Activated CD8-positive, alpha-beta T cell treated with anti-CD3 and anti-CD28 coated beads for 36 hours (primary cell): ENCODE data around the gene FAM32A. TPM values are rescaled to one million over a fixed set of nuclear protein-coding genes. Genes with fewer than 3 reads are reported as not detected.

Experiments
- ATAC-seq: fragments of 200-7000 bp; cut with Tn5 transposase; one replicate; pipeline ENCODE4 v1.10.0; 2021; ENCODE audit warnings: mild to moderate bottlenecking, moderate library complexity
- CTCF ChIA-PET: fragments of 350-600 bp; sonication (Branson Sonifier 250); formaldehyde crosslinking; loops from one replicate; lab custom pipeline; 2021; ENCODE audit warnings: antibody characterized with exemption; lab: Charles Lee
- POLR2A ChIA-PET: fragments of 350-600 bp; sonication (Branson Sonifier 250); formaldehyde crosslinking; loops from one replicate; lab custom pipeline; 2021; ENCODE audit warnings: antibody characterized with exemption; lab: Charles Lee
- DNase-seq: peaks from one replicate; pipeline ENCODE4 v3.0.0-alpha.2; 2020
- H3K27ac Mint-ChIP-seq: one replicate; pipeline ENCODE4 v1.8.0; 2021; ENCODE audit warnings: mild to moderate bottlenecking, mixed read lengths
- H3K27me3 Mint-ChIP-seq: one replicate; pipeline ENCODE4 v1.8.0; 2021; ENCODE audit warnings: mixed read lengths
- H3K36me3 Mint-ChIP-seq: one replicate; pipeline ENCODE4 v1.8.0; 2021; ENCODE audit warnings: low read depth, mixed read lengths
- H3K4me1 Mint-ChIP-seq: one replicate; pipeline ENCODE4 v1.8.0; 2021; ENCODE audit warnings: low read depth, mixed read lengths
- H3K4me3 Mint-ChIP-seq: one replicate; pipeline ENCODE4 v1.8.0; 2021; ENCODE audit warnings: mild to moderate bottlenecking, moderate library complexity, mixed read lengths
- H3K9me3 Mint-ChIP-seq: one replicate; pipeline ENCODE4 v1.8.0; 2021; ENCODE audit warnings: mixed read lengths
- intact Hi-C: fragments of 100-400 bp; cut with micrococcal nuclease; formaldehyde crosslinking; loops from one replicate; pipeline ENCODE4 v1.10.0; 2022
- total RNA-seq, 2 experiments: library from RNA; stranded (reverse); gene quantifications; one replicate each; pipeline ENCODE4 v1.2.3, GENCODE V29; 2021
- TF ChIP-seq, protein P1 (sequence below): fragments of 200-600 bp; IDR thresholded peaks from one replicate; pipeline ENCODE4 v1.8.0; 2022; ENCODE audit warnings: antibody characterized with exemption, mild to moderate bottlenecking

Gene FAM32A
- total RNA-seq, 2 experiments from 2014 or later, result 41.7 to 44.7 TPM

DNA sequence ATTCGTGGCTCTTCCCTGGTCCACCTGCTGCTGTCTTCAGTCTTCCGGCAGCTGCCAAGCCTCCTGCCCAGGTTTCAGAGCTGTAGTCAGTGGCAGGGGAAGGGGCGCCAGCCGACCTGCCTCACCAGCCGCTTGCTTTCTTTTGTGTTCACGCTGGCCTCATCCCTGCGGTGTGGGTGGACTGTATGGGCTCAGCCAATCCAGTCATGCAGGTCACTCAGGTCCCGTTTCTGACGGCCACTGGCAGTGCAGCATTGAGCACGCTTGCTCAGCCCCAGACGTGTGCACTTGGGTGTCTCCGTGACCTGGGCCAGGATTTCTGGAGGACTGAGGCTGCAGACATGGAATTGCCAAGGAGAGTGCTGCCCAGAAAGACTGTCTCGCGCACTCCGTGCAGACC lies 38.5 kb downstream of the FAM32A start:
- Mint-ChIP-seq H3K4me1 (peaks cover 6% of the 10 kb centered on the region), H3K27ac (no peak overlapping the region), H3K27me3 (no peaks in the 10 kb centered on the region), H3K36me3 (peaks cover 55% of the 10 kb centered on the region), H3K9me3 (peaks cover 19% of the 10 kb centered on the region), H3K4me3 (no peak overlapping the region)
- DNase-seq, result no peak
- ChIA-PET POLR2A (interaction anchor here (0.5 to 1.0 kb wide), 4 partner anchors 10 to 635 kb away, joined by 3 to 4 read pairs (median 4); no protein-coding TSS in a partner anchor), CTCF (interaction anchor here (1.0 to 1.1 kb wide), 2 partner anchors 159 to 183 kb away, joined by 3 read pairs; no protein-coding TSS in a partner anchor)
- TF ChIP-seq, protein P1, sequence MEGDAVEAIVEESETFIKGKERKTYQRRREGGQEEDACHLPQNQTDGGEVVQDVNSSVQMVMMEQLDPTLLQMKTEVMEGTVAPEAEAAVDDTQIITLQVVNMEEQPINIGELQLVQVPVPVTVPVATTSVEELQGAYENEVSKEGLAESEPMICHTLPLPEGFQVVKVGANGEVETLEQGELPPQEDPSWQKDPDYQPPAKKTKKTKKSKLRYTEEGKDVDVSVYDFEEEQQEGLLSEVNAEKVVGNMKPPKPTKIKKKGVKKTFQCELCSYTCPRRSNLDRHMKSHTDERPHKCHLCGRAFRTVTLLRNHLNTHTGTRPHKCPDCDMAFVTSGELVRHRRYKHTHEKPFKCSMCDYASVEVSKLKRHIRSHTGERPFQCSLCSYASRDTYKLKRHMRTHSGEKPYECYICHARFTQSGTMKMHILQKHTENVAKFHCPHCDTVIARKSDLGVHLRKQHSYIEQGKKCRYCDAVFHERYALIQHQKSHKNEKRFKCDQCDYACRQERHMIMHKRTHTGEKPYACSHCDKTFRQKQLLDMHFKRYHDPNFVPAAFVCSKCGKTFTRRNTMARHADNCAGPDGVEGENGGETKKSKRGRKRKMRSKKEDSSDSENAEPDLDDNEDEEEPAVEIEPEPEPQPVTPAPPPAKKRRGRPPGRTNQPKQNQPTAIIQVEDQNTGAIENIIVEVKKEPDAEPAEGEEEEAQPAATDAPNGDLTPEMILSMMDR, result no peak
- intact Hi-C loops, result no loop called here
- ATAC-seq, result no peak

DNA sequence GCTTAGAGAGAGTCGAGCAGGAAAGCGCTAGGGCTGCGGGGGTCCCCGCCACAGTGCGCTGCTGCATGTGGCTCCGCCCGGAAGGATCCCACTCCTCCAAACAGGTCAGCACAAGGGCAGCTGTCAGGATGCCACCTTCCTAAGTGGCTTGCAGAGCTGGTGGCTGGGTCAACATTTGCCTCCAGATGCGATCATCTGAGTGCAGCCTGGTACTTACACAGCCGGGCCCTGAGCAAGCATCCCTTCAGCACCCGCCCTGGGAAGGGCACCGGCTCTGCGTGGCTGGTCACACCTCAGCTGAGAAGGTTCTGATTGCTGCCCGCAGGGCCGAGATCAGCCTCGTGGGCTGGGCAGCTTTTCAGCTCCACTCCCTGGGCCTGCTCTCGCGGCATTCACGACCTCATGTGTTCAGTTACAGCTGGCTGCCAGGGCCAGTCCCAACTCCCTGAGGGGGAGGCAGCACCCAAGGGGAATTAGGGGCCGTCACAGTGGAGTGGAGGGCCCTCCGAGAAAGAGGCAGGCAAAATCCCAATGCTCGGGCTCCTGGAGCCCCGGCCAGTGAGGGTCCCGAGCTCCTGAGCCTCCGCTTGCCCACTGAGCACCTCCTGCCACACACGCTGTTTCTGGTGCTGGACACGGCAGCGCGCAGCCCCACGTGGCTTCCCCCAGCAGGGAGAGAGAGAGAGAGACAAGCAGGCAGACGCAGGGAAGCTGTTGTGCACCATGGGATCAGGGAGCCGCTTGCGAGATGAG lies 39.3 kb downstream of the FAM32A start:
- Mint-ChIP-seq H3K9me3 (peaks cover 15% of the 10 kb centered on the region), H3K4me3 (no peak overlapping the region), H3K27me3 (no peaks in the 10 kb centered on the region), H3K4me1 (peaks cover 2% of the 10 kb centered on the region), H3K36me3 (peaks cover 50% of the 10 kb centered on the region), H3K27ac (no peak overlapping the region)
- ChIA-PET CTCF (interaction anchor here (1.0 to 1.8 kb wide), 2 partner anchors 23 to 183 kb away, joined by 3 to 4 read pairs; no protein-coding TSS in a partner anchor), POLR2A (interaction anchor here (0.5 to 1.0 kb wide), 2 partner anchors 15 to 1538 kb away, joined by 4 read pairs; no protein-coding TSS in a partner anchor)
- ATAC-seq, result no peak
- TF ChIP-seq, protein P1, result no peak
- intact Hi-C loops, result no loop called here
- no peak for DNase-seq

DNA sequence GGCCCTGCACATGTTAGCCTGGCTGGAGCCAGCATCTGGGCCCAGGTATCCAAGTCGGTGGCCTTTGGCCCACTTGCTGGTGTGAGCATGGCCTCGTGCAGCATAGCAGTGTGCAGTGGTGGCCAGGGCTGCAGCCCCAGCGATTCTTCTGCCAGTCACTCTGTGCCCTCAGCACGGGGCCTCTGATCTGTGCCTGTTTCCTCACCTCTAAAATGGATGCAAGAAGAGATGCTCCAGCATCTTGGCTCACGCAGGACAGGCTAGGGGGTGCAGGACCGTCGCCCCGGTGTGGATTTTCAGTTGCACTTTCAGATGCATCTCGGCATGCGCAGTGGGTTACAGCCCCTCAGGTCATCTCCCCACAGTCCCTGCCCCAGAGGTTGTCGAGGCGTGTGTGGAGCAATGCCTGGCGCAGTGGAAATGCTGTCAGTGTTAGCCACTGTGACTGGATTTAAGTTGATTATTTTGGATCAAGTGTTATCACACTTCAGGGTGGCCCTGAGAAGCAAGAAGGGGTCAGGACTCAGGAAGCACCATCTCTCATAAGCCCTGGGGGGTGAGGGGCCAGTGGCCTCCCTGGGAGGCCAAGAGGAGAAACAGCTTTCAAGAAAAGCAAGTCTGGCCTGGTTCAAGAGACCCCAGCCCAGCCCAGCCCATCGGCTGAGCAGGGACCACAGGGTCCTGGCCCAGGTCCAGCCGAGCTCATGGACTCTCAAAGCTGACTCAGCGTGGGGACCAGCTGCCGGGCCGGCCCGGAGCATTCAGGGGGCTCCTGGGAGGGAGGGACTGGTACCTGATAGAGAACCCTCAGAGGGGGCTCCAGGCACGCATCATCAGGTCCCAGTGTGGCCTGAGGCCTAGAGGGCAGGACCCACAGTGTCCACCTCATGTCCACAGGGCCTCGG lies 40.3 kb downstream of the FAM32A start:
- intact Hi-C loops, result no loop called here
- peaks cover 12% of the 10 kb centered on the region for H3K9me3 Mint-ChIP-seq
- CTCF ChIA-PET, result interaction anchor here (1.8 kb wide), 1 partner anchor 21 kb away, joined by 4 read pairs; no protein-coding TSS in a partner anchor
- ATAC-seq (no peak), DNase-seq (no peak)
- H3K27ac Mint-ChIP-seq, result no peak overlapping the region
- H3K27me3 Mint-ChIP-seq, result no peaks in the 10 kb centered on the region
- H3K4me3 Mint-ChIP-seq, result no peak overlapping the region
- peaks cover 46% of the 10 kb centered on the region for H3K36me3 Mint-ChIP-seq
- H3K4me1 Mint-ChIP-seq, result no peaks in the 10 kb centered on the region
- POLR2A ChIA-PET, result interaction anchor here (0.7 to 1.3 kb wide), 2 partner anchors 7 to 139 kb away, joined by 3 read pairs; no protein-coding TSS in a partner anchor
- TF ChIP-seq, protein P1, result no peak

DNA sequence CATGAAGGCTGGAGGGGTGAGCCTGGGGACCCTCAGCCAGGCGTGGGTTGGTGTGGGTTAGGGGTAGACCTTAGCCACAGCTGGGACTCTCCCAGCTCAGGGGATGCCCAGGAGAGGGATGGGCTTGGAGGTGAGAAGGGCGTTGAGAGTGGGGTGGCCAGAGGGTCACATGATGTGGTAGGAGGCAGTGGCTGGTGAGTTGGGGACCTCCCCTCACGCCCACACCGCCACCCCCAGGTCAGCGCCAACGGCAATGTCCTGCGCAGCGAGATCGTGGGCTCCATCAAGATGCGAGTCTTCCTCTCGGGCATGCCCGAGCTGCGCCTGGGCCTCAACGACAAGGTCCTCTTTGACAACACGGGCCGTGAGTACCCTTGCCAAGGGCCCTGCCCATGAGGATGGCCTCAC lies 41.0 kb downstream of the FAM32A start:
- ATAC-seq, result no peak
- no peaks in the 10 kb centered on the region for H3K27me3 Mint-ChIP-seq
- no peak overlapping the region for H3K4me3 Mint-ChIP-seq
- ChIA-PET CTCF (interaction anchor here (1.8 kb wide), 1 partner anchor 21 kb away, joined by 4 read pairs; no protein-coding TSS in a partner anchor), POLR2A (interaction anchor here (0.7 to 1.3 kb wide), 2 partner anchors 8 to 140 kb away, joined by 3 read pairs; no protein-coding TSS in a partner anchor)
- DNase-seq, result no peak
- peaks cover 42% of the 10 kb centered on the region for H3K36me3 Mint-ChIP-seq
- TF ChIP-seq, protein P1, result no peak
- H3K9me3 Mint-ChIP-seq, result peaks cover 5% of the 10 kb centered on the region
- no peaks in the 10 kb centered on the region for H3K4me1 Mint-ChIP-seq
- intact Hi-C loops, result no loop called here
- H3K27ac Mint-ChIP-seq, result no peak overlapping the region
